ENCODE results near the gene GABPB2.

GABPB2 gene

GRCh38 chr1:151171190-151171589 is 100.6 kb downstream of the GABPB2 start:
- Histone ChIP-seq H3K4me1 (ENCODE audit: control insufficient read depth, low read depth, low read length) (peaks cover 3% of the 10 kb centered on the region), H3K4me3 (ENCODE audit: low read length) (no peak overlapping the region), H3K27me3 (ENCODE audit: control insufficient read depth, insufficient read depth, low read length) (no peaks in the 10 kb centered on the region), H3K9me3 (ENCODE audit: control insufficient read depth, low read depth, low read length) (no peaks in the 10 kb centered on the region), H3K27ac (ENCODE audit: low read length) (no peak overlapping the region), H3K9ac (ENCODE audit: low read length) (no peak overlapping the region), H3K36me3 (ENCODE audit: control insufficient read depth, low read depth, low read length) (peaks cover 22% of the 10 kb centered on the region)

Data from iPS-18a (cell line).